Activated naive CD4-positive, alpha-beta T cell (primary cell): ENCODE data around the gene SOX18.

Experiments
- DNase-seq, 4 experiments: peaks; one replicate each; lab custom pipeline; 2025; lab: John Stamatoyannopoulos, UW

SOX18 gene

GRCh38 chr20:64080013-64080812 lies 30.8 kb upstream of the SOX18 start, which contains the start of gene OPRL1:
Gene OPRL1, plus strand, starts transcription at chr20:64080082. Its CDS starts 12,639 bp downstream, at chr20:64092721.
- peak in 1 of 4 experiments; percentile 39 for DNase-seq

DNA sequence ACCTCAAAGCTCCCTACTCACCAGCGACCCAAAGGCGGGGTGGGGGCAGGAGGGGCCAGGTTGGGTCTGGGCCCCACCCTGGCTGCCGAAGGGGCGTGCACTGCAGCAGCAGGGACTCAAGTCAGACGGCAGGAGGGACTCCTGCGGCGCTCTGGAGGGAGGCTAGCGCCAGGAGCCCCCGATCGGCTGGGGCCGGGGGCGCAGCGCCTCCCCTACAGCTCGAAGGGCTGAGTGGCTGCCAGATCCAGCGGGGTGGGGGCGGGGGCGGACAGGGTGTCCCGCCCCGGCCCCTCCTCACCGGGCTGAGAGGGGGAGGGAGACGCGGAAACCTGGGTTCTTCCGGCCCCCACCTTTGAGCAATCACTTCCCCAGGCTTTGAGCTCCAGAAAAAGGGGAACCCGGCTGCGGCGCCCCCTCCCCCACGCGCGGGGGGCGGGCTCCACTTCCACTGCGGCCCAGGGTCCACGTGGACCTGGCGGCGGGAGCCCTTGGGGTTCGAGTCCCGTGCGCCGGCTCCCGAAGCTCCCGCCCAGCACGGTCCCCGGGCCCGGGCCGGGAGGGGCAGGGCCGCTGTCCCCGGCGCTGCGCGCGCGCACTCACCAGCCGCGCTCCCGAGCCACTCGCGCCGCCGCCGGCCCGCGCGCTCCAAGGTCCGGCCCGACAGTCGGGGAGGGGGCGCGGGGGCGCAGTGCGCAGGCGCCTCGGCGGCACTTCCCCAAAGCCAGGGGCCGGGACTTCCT lies 30.0 kb upstream of the SOX18 start, which contains the start of gene RGS19:
Gene RGS19 (minus strand): TSS at position 246 of the 740 bp plus-strand sequence. CDS start 2,632 bp downstream, outside the sequence.
- DNase-seq, result peak in 1 of 4 experiments; percentile 64

GRCh38 chr20:64078934-64079272 lies 29.5 kb upstream of the SOX18 start:
- no peak for DNase-seq

DNA sequence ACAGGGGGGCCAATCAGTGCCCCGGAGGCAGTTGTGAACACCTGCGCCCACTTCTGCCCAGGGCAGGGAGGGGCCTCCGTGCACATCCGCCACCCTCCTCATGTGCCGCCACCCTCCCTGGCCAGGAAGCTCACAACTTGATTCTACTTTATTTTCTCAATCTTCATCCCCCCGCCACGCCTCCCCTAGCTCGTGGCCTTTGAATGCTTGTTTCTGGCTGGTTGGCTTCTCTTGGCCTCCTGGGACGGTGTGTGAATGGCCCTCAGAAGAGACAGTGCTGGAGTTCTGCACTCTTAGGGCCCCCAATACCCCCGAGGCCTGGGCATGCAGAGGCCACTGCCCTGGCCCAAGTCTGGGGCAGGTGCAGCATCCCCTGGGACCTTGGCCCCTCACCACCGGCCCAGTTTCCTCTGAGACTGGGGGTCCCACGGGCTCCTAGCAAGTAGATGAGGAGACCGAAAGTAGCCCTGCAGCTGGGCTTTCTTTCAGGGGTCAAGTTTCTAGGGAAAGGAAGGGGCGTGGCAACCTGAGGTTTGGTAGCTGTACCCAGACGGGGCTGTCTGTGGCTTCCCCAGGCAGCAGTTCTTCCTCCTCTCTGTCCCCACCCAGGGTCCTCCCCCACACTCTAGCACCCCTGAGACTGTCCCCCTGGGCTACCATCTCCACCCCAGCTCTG lies 28.6 kb upstream of the SOX18 start:
- DNase-seq, result peak in 2 of 4 experiments; percentile 56 to 60

GRCh38 chr20:64077541-64077875 lies 28.1 kb upstream of the SOX18 start:
- no peak for DNase-seq

DNA sequence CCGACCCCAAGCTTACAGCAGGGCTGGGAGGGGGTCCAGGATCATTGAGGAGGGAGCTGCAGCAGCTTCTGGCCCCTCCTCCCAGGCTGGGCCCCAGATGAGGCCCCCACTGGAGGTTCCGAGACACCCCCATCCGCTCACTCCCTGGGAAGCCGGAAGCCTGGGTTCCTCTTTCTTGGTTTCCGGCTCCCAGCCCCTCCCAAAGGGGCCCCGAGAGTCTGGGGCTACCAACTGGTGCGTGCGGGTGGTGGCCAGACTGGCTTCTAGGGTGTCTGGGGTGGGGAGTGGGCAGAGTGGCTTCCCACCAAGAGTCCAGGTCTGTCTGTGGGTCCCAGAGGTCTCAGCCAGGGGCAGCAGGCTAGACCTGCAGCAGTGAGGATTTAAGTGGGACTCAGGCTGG lies 27.7 kb upstream of the SOX18 start:
- DNase-seq, result peak in 1 of 4 experiments; percentile 17

- DNase-seq, result no peak
These were observed 26.9 kb upstream of the SOX18 start for GRCh38 chr20:64076061-64076997.

GRCh38 chr20:64075556-64075955 lies 26.1 kb upstream of the SOX18 start:
- DNase-seq, result no peak

GRCh38 chr20:64074963-64075362 lies 25.5 kb upstream of the SOX18 start:
- no peak for DNase-seq

DNA sequence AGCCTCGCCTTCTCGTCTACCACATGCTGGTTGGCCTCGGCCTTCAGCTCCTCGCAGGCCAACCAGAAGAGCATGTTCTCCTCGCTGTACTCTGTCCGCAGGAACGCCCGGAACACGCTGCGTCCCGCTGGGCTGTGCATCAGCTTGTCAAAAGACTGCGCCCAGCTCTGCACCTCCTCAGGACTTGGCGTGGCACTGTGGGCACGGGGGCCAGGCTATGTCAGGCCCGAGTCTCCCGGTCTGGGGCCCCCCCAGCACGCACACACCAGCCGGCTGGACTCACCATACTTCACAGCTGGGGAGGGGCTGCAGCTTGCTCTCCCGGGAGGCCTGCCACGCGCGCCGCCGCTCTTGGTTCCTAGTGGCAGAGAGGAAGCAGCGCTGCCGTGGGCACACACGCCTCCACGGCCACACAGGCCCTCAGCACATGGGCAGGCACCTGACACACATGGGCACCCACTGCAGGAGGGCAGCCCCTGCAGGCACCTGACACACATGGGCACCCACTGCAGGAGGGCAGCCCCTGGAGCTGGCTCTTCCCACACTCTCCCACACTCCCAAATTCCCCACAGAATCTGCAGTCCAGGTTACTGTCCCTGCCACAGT lies 24.8 kb upstream of the SOX18 start:
- DNase-seq, result no peak

DNA sequence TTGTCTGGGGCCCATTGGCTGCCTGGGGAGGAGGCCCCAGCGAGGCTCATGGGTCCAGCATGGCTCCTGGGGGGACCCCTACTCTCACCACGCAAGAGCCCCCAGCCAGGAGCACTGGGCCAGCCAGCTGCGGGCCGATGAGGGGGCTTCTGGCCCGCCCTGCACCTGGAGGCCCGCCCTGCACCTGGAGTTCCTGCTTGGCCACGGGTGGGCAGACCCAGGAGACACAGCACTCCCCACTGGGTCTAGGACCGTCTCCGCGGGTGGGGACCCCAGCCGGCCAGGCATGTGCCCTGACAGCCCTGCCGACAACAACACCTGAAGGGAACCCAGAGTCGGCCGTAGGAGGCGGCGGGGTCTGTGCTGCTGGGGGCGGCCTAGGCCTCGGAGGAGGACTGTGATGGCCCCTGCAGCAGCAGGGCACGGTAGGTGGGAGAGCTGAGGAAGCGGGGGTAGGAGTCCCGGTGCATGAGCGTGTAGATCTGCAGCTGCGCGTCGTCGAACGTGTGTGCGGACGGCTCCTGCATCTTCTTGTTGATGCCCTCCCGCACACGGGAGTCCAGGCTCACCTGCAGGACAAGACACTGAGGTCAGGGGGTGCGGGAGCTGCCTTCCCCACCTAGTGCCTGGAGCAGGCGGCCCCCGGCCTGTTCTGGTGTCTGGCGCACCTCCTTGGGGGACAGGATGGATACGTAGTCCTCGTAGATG lies 24.2 kb upstream of the SOX18 start:
- DNase-seq, result no peak

GRCh38 chr20:64072498-64073063 lies 23.1 kb upstream of the SOX18 start:
- DNase-seq, result no peak

- DNase-seq, result no peak
These were observed 22.2 kb upstream of the SOX18 start for GRCh38 chr20:64071341-64072332.

- DNase-seq, result no peak
These were observed 21.0 kb upstream of the SOX18 start for GRCh38 chr20:64070244-64070993.

GRCh38 chr20:64069614-64070243 lies 20.3 kb upstream of the SOX18 start:
- peak in 1 of 4 experiments; percentile 10 for DNase-seq

DNA sequence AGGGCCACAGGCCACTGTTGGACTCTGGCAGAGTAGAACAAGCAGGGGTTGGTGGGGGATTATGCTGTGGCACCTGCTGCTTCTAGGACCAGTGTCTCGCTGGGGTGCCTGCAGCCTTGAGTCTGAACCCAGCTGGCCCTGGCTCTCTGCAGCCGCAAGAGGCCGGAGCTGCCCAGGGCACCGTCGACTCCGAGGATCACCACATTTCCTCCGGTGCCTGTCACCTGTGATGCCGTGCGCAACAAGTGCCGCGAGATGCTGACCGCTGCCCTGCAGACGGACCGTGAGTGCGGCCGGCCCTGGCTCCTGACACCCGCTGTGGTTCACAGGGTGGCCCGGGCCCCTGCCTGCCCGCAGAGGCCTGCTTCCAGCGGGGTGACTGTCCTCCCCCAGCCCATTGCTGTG lies 19.8 kb upstream of the SOX18 start:
- DNase-seq, result no peak

DNA sequence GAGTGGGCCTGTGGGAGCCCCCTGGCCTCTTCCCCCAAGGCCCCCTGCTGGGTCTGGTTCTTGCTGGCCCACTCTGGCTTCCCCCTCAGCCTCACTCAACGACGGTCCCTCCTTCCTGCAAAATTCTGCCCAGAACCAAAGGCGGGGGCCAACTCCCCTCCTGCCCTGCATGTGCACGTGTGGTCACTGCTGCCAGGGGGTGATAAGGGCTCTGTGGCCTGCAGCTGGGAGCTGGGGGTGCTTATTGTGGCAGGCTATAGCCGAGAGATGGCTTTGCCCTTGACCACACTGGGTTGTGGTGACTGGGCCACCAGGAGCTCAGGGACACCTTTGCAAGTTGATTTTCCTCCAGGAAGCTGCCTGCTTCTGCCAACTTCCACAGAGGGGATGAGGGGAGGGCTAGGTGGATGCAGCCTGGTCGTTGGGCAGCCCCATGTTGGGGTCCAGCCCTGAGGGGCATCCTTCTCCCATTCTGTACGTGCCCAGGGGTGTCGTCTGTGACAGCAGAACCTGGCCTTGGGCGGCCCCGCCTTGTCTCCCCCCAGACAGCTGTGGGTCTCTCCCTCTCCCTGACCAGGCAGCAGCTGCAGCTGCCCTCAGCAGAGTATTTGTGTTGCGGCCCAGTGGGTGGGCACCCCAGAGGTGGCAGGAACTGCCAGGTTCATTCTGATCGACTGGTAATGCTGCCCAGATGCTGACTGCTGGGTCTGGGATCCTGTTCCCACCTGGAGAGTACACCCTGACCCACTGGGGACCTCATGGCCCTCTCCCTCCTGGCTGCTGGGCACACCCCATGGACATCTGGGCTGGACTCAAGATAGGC lies 19.2 kb upstream of the SOX18 start:
- no peak for DNase-seq
